Loucy (cell line): ENCODE data around the gene TRUB1.
A peak's percentile ranks its signal among the peaks of the same experiment; 100 is the strongest.
"Not testable (repeated sequence)": the region's sequence is repeated elsewhere in the genome, so short reads cannot be mapped to it uniquely, and the experiment has no call there.

Experiments used
- H2AFZ ChIP-seq: fragments of 200-600 bp; sonication (generic); 2 replicates; pipeline ENCODE4 v1.6.0; 2016; ENCODE audit warnings: antibody characterized with exemption, mild to moderate bottlenecking, low read length, moderate library complexity
- H3F3A ChIP-seq: fragments of 200-600 bp; 2 replicates; pipeline ENCODE4 v1.6.0; 2016; ENCODE audit warnings: antibody characterized with exemption, low read depth, mild to moderate bottlenecking
- H3K27me3 ChIP-seq: fragments of 200-600 bp; sonication (generic); 2 replicates; pipeline ENCODE4 v1.6.1; 2014; ENCODE audit warnings: low read length, mild to moderate bottlenecking; ENCODE audit not compliant: insufficient read depth, poor library complexity, severe bottlenecking
- H3K36me3 ChIP-seq: fragments of 200-600 bp; sonication (generic); 2 replicates; pipeline ENCODE4 v1.6.1; 2016; ENCODE audit warnings: low read length; ENCODE audit not compliant: insufficient read depth
- H3K4me1 ChIP-seq: fragments of 200-600 bp; sonication (generic); 2 replicates; pipeline ENCODE4 v1.5.1; 2014; ENCODE audit warnings: low read length, mild to moderate bottlenecking; ENCODE audit not compliant: insufficient read depth, poor library complexity, severe bottlenecking
- H3K4me2 ChIP-seq: fragments of 200-600 bp; sonication (generic); 2 replicates; pipeline ENCODE4 v1.6.0; 2014; ENCODE audit warnings: antibody characterized with exemption, low read length, low read depth, mild to moderate bottlenecking; ENCODE audit not compliant: poor library complexity, severe bottlenecking
- H3K4me3 ChIP-seq: fragments of 200-600 bp; sonication (generic); 2 replicates; pipeline ENCODE4 v1.5.1; 2014; ENCODE audit warnings: low read length, mild to moderate bottlenecking, mixed read lengths; ENCODE audit not compliant: poor library complexity, severe bottlenecking
- H3K79me2 ChIP-seq: fragments of 200-600 bp; sonication (generic); 2 replicates; pipeline ENCODE4 v1.6.1; 2014; ENCODE audit warnings: low read length; ENCODE audit not compliant: insufficient read depth
- H3K9ac ChIP-seq: fragments of 200-600 bp; sonication (generic); 2 replicates; pipeline ENCODE4 v1.6.0; 2014; ENCODE audit warnings: mild to moderate bottlenecking, low read depth, low read length, moderate library complexity; ENCODE audit not compliant: poor library complexity, severe bottlenecking
- H3K9me2 ChIP-seq: fragments of 200-600 bp; sonication (generic); replicated peaks from 2 replicates; pipeline ENCODE4 v1.6.1; 2016; ENCODE audit warnings: low read depth, low read length, mixed read lengths
- H3K9me3 ChIP-seq: fragments of 200-600 bp; sonication (generic); 2 replicates; pipeline ENCODE4 v1.6.1; 2014; ENCODE audit warnings: mild to moderate bottlenecking, antibody characterized with exemption, low read length, low read depth; ENCODE audit not compliant: insufficient read depth
- H4K20me1 ChIP-seq: fragments of 200-600 bp; sonication (generic); 2 replicates; pipeline ENCODE4 v1.6.0; 2014; ENCODE audit warnings: antibody characterized with exemption, low read length, mild to moderate bottlenecking; ENCODE audit not compliant: insufficient read depth, poor library complexity, severe bottlenecking
- CTCF ChIP-seq: fragments of 200-600 bp; sonication (generic); conservative IDR thresholded peaks from 2 replicates; pipeline ENCODE4 v1.5.1; 2014; ENCODE audit warnings: mild to moderate bottlenecking, antibody characterized with exemption, low read length
- EZH2phosphoT487 ChIP-seq: fragments of 200-600 bp; IDR thresholded peaks from 2 replicates; pipeline ENCODE4 v1.6.1; 2018; ENCODE audit warnings: antibody characterized with exemption, mild to moderate bottlenecking, moderate library complexity, borderline replicate concordance

The TRUB1 gene

GRCh38 chr10:114933588-114933987 is 4.4 kb upstream of the TRUB1 start:
- Histone ChIP-seq H3K4me3 (no peak overlapping the region), H3K9ac (no peak overlapping the region), H3K79me2 (peaks cover 6% of the 10 kb centered on the region), H3K4me1 (peaks cover 6% of the 10 kb centered on the region), H3K27me3 (no peaks in the 10 kb centered on the region), H3K9me3 (0 out of 2 replicates have a peak, but pooled peaks cover 3% of the 10 kb centered on the region), H4K20me1 (no peaks in the 10 kb centered on the region), H3F3A (no peaks in the 10 kb centered on the region), H3K4me2 (no peak overlapping the region), H2AFZ (no peak overlapping the region), H3K36me3 (no peaks in the 10 kb centered on the region; the same call in 1 of the 2 replicates), H3K9me2 (no peaks in the 10 kb centered on the region)
- no peak for TF ChIP-seq CTCF
- no peak for TF ChIP-seq EZH2phosphoT487

DNA sequence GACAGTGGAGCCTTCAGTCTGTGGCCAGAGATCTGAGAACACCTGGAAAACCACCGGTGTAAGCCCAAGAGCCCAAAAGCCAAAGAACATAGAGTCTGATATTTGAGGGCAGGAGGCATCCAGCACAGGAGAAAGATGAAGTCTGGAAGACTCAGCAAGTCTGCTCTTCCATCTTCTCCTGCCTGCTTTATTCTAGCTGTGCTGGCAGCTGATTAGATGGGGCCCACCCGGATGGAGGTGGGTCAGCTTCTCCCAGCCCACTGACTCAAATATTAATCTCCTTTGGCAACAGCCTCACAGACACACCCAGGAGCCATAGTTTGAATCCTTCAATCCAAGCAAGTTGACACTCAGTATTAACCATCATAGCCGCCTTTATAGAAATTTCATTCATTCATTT is 4.0 kb upstream of the TRUB1 start:
- H2AFZ ChIP-seq, H3K4me3 ChIP-seq, H3K27me3 ChIP-seq, H3K9me2 ChIP-seq, H3K36me3 ChIP-seq, H3K9me3 ChIP-seq, H3K4me1 ChIP-seq, H4K20me1 ChIP-seq, H3K4me2 ChIP-seq, H3K9ac ChIP-seq, H3F3A ChIP-seq: not testable (repeated sequence)
- H3K79me2 ChIP-seq = peaks cover 10% of the 10 kb centered on the region

GRCh38 chr10:114938856-114939193 is 830 bp downstream of the TRUB1 start:
- no peaks in the 10 kb centered on the region for H3K9me3 ChIP-seq
- no peaks in the 10 kb centered on the region for H3K9me2 ChIP-seq
- no peak for TF ChIP-seq EZH2phosphoT487
- TF ChIP-seq CTCF = no peak
- peaks cover 5% of the 10 kb centered on the region for H4K20me1 ChIP-seq
- H3K79me2 ChIP-seq = peaks cover 42% of the 10 kb centered on the region
- no peaks in the 10 kb centered on the region for H3K27me3 ChIP-seq
- H3K36me3 ChIP-seq = peaks cover 9% of the 10 kb centered on the region; the same call in 1 of the 2 replicates
- peak overlapping the region; percentile 93 for H3K9ac ChIP-seq
- H3K4me3 ChIP-seq = peak overlapping the region; percentile 93
- H3K4me2 ChIP-seq = peak overlapping the region; percentile 83
- peaks cover 23% of the 10 kb centered on the region for H3K4me1 ChIP-seq
- H3F3A ChIP-seq = no peaks in the 10 kb centered on the region
- H2AFZ ChIP-seq = no peak overlapping the region

DNA sequence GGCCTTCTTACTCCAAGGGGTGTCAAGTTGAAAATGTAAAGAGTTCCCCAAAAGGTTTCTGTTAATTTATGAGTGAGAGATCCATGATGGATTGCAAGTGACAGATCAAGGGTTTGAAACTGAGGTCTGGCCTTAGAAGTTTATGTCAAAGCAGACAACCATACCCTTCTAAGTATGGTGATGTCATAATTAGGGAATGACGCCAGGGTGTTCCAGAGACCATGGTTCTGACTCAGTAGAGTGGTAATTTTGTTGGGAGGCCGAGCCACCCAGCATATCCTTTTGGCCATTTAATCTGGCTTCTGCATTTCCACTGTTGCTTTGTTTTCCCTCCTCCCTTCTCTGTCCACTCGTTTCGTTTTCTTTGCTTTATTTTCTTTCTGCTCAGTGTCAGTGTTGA is 2.7 kb downstream of the TRUB1 start:
- H3K4me1 ChIP-seq = peaks cover 23% of the 10 kb centered on the region
- H3K79me2 ChIP-seq = peaks cover 51% of the 10 kb centered on the region
- peak overlapping the region; percentile 83 for H3K4me2 ChIP-seq
- TF ChIP-seq CTCF (no peak), EZH2phosphoT487 (no peak)
- no peaks in the 10 kb centered on the region for H3K9me2 ChIP-seq
- no peak overlapping the region for H3K9ac ChIP-seq
- H3K36me3 ChIP-seq = peaks cover 13% of the 10 kb centered on the region; the same call in 1 of the 2 replicates
- no peaks in the 10 kb centered on the region for H3K27me3 ChIP-seq
- no peak overlapping the region for H2AFZ ChIP-seq
- H3K4me3 ChIP-seq = peak overlapping the region; percentile 32
- H3K9me3 ChIP-seq = no peaks in the 10 kb centered on the region
- H4K20me1 ChIP-seq = peaks cover 5% of the 10 kb centered on the region
- no peaks in the 10 kb centered on the region for H3F3A ChIP-seq
